HCT116 (cell line): ENCODE measurements around the gene IRF8. TPM values are rescaled to one million over a fixed set of nuclear protein-coding genes. Genes with fewer than 3 reads are reported as not detected.

ENCODE experiments used
- ATAC-seq: fragments of 200-7000 bp; cut with Tn5 transposase; 2 replicates; pipeline ENCODE4 v1.9.1; 2020; ENCODE audit warnings: mild to moderate bottlenecking, moderate library complexity
- BruUV-seq: library from RNA; stranded (reverse); fragments of 400-500 nt; replicated peaks from 2 replicates; lab custom pipeline; 2021; lab: Mats Ljungman, UMichigan
- CTCF ChIA-PET: fragments of 300-600 bp; sonication (Branson Sonifier 250); formaldehyde crosslinking; loops from one replicate; lab custom pipeline; 2021; ENCODE audit warnings: antibody characterized with exemption; lab: Charles Lee
- POLR2A ChIA-PET: fragments of 300-600, 350-600 bp; sonication (Branson Sonifier 250); formaldehyde crosslinking; loops from one replicate; lab custom pipeline; 2021; ENCODE audit warnings: antibody characterized with exemption; lab: Charles Lee
- RAD21 ChIA-PET, 2 experiments: fragments of 300-600 bp; sonication (Branson Sonifier 250); formaldehyde crosslinking; loops; one replicate each; lab custom pipeline; 2023; ENCODE audit warnings: low total read pairs in 2 of 2; ENCODE audit not compliant: uncharacterized antibody in 2 of 2, unreplicated experiment in 2 of 2, low non-redundant PET in 1 of 2; lab: Charles Lee
- DNase-seq: peaks from one replicate; pipeline ENCODE4 v3.0.0-alpha.2; 2010; ENCODE audit warnings: low read depth, low spot score
- H2AFZ ChIP-seq: fragments of 200-600 bp; shearing (Covaris generic), sonication (generic); 2 replicates; pipeline ENCODE4 v1.6.1; 2017; ENCODE audit warnings: low read depth, mixed run types, mixed read lengths, antibody characterized with exemption, low read length; ENCODE audit not compliant: poor library complexity, severe bottlenecking
- H3K27ac ChIP-seq: 2 replicates; pipeline ENCODE4 v1.5.1; 2012; ENCODE audit warnings: low read depth, low read length
- H3K27me3 ChIP-seq: fragments of 200-600 bp; sonication (generic); 2 replicates; pipeline ENCODE4 v1.6.1; 2016; ENCODE audit warnings: mixed run types, low read length, mixed read lengths; ENCODE audit not compliant: insufficient read depth
- H3K36me3 ChIP-seq, 2 experiments: fragments of 200-500 bp in 1 of 2; fragments of 200-600 bp in 1 of 2; sonication (Bioruptor generic) in 1 of 2; sonication (generic) in 1 of 2; 2 replicates each; pipeline versions ENCODE4 v1.5.1 to v1.6.1; 2014 to 2016; ENCODE audit warnings: low read length in 2 of 2, inconsistent platforms in 1 of 2, mixed read lengths in 1 of 2, mixed run types in 1 of 2; ENCODE audit not compliant: insufficient read depth in 2 of 2, control insufficient read depth in 1 of 2
- H3K4me1 ChIP-seq, 2 experiments: fragments of 200-600 bp in 1 of 2; sonication (generic) in 1 of 2; 2 replicates each; pipeline versions ENCODE4 v1.5.1 to v1.6.1; 2012 to 2017; ENCODE audit warnings: low read length in 2 of 2, inconsistent platforms in 1 of 2, mild to moderate bottlenecking in 1 of 2, mixed read lengths in 1 of 2, mixed run types in 1 of 2, moderate library complexity in 1 of 2; ENCODE audit not compliant: insufficient read depth in 2 of 2, control insufficient read depth in 1 of 2
- H3K4me2 ChIP-seq: fragments of 200-600 bp; sonication (generic); 2 replicates; pipeline ENCODE4 v1.6.1; 2017; ENCODE audit warnings: mixed run types, low read length, mixed read lengths
- H3K4me3 ChIP-seq, 2 experiments: fragments of 200-600 bp in 1 of 2; sonication (generic) in 1 of 2; replicated peaks in 1 of 2; 2 replicates each; pipeline ENCODE4 v1.5.1; 2011 to 2016; ENCODE audit warnings: low read length in 2 of 2, control low read depth in 1 of 2, low read depth in 1 of 2, mild to moderate bottlenecking in 1 of 2, mixed read lengths in 1 of 2, mixed run types in 1 of 2
- H3K79me2 ChIP-seq: fragments of 200-600 bp; sonication (generic); 2 replicates; pipeline ENCODE4 v1.6.1; 2017; ENCODE audit warnings: mild to moderate bottlenecking, mixed run types, low read length, moderate library complexity, mixed read lengths; ENCODE audit not compliant: insufficient read depth
- H3K9ac ChIP-seq: fragments of 200-600 bp; sonication (generic); 2 replicates; pipeline ENCODE4 v1.6.1; 2016; ENCODE audit warnings: low read length, mixed read lengths
- H3K9me2 ChIP-seq: fragments of 200-600 bp; sonication (generic), shearing (Covaris generic); 2 replicates; pipeline ENCODE4 v1.6.1; 2017; ENCODE audit warnings: mixed run types, mild to moderate bottlenecking, moderate library complexity; ENCODE audit not compliant: insufficient read depth
- H3K9me3 ChIP-seq, 2 experiments: fragments of 200-500 bp in 1 of 2; fragments of 200-600 bp in 1 of 2; sonication (Bioruptor generic) in 1 of 2; sonication (generic) in 1 of 2; 2 replicates each; pipeline ENCODE4 v1.6.1; 2014 to 2017; ENCODE audit warnings: low read length in 2 of 2, mixed read lengths in 2 of 2, inconsistent platforms in 1 of 2, low read depth in 1 of 2, mild to moderate bottlenecking in 1 of 2, mixed run types in 1 of 2, moderate library complexity in 1 of 2; ENCODE audit not compliant: control insufficient read depth in 1 of 2, insufficient read depth in 1 of 2
- H4K20me1 ChIP-seq: fragments of 200-600 bp; sonication (generic), shearing (Covaris generic); 2 replicates; pipeline ENCODE4 v1.6.1; 2017; ENCODE audit warnings: mixed run types, mild to moderate bottlenecking, moderate library complexity; ENCODE audit not compliant: insufficient read depth
- ATF3 ChIP-seq: IDR thresholded peaks from 2 replicates; pipeline ENCODE4 v1.6.1; 2012
- CBX3 ChIP-seq: IDR thresholded peaks from 2 replicates; pipeline ENCODE4 v1.6.1; 2012; ENCODE audit warnings: low read depth
- CEBPB ChIP-seq: IDR thresholded peaks from 2 replicates; pipeline ENCODE4 v1.6.1; 2012; ENCODE audit warnings: low read depth
- EGR1 ChIP-seq: IDR thresholded peaks from 2 replicates; pipeline ENCODE4 v1.6.1; 2012; ENCODE audit warnings: low read depth
- ELF1 ChIP-seq: IDR thresholded peaks from 2 replicates; pipeline ENCODE4 v1.6.1; 2012; ENCODE audit warnings: low read depth, borderline replicate concordance
- EZH2 ChIP-seq: fragments of 200-600 bp; sonication (generic); IDR thresholded peaks from 2 replicates; pipeline ENCODE4 v1.6.1; 2017; ENCODE audit warnings: antibody characterized with exemption, mixed run types
- EZH2phosphoT487 ChIP-seq: fragments of 200-600 bp; IDR thresholded peaks from 2 replicates; pipeline ENCODE4 v1.6.1; 2018; ENCODE audit warnings: antibody characterized with exemption, borderline replicate concordance
- FOSL1 ChIP-seq: IDR thresholded peaks from 2 replicates; pipeline ENCODE4 v1.6.1; 2012; ENCODE audit warnings: low read depth
- JUND ChIP-seq: IDR thresholded peaks from 2 replicates; pipeline ENCODE4 v1.6.1; 2012
- MAX ChIP-seq: IDR thresholded peaks from 2 replicates; pipeline ENCODE4 v1.6.1; 2012
- POLR2AphosphoS5 ChIP-seq: IDR thresholded peaks from 2 replicates; pipeline ENCODE4 v1.6.1; 2011; ENCODE audit warnings: mild to moderate bottlenecking, low read depth, low read length, moderate library complexity
- RAD21 ChIP-seq: IDR thresholded peaks from 2 replicates; pipeline ENCODE4 v1.6.1; 2012; ENCODE audit warnings: low read depth, mild to moderate bottlenecking
- SRF ChIP-seq: IDR thresholded peaks from 2 replicates; pipeline ENCODE4 v1.6.1; 2012; ENCODE audit warnings: low read depth
- TCF7L2 ChIP-seq: IDR thresholded peaks from 2 replicates; pipeline ENCODE4 v1.7.0; 2011; ENCODE audit warnings: borderline replicate concordance, inconsistent platforms; ENCODE audit not compliant: insufficient read depth, insufficient read length; ENCODE audit errors: extremely low read depth
- YY1 ChIP-seq: IDR thresholded peaks from 2 replicates; pipeline ENCODE4 v1.6.1; 2011; ENCODE audit warnings: low read length, low read depth, moderate library complexity, mild to moderate bottlenecking; ENCODE audit not compliant: insufficient replicate concordance; ENCODE audit errors: extremely low read depth
- ZBTB33 ChIP-seq: IDR thresholded peaks from 2 replicates; pipeline ENCODE4 v1.6.1; 2011; ENCODE audit warnings: mild to moderate bottlenecking, low read length, moderate library complexity; ENCODE audit not compliant: insufficient replicate concordance; ENCODE audit errors: extremely low read depth
- ZFX ChIP-seq: fragments of 450-650 bp; IDR thresholded peaks from 2 replicates; pipeline ENCODE4 v1.6.1; 2017
- intact Hi-C: fragments of 100-400 bp; cut with micrococcal nuclease; formaldehyde crosslinking; loops from 2 replicates; pipeline ENCODE4 v1.10.0; 2022
- total RNA-seq: library from RNA; stranded (reverse); gene quantifications from one replicate; pipeline ENCODE4 v1.2.1, GENCODE V29; 2021; ENCODE audit not compliant: unreplicated experiment

IRF8 gene
- total RNA-seq, 1 experiment from 2014 or later: 0.61 TPM

- no peak for TF ChIP-seq EGR1
- TF ChIP-seq POLR2AphosphoS5: no peak
- no peak for TF ChIP-seq MAX
- TF ChIP-seq ZBTB33: no peak
- TF ChIP-seq YY1: no peak
- TF ChIP-seq RAD21: no peak
- TF ChIP-seq ATF3: no peak
- no peak for TF ChIP-seq FOSL1
- TF ChIP-seq TCF7L2: no peak
- TF ChIP-seq EZH2: no peak
- TF ChIP-seq JUND: no peak
- TF ChIP-seq CBX3: no peak
- no peak for TF ChIP-seq SRF
- no peak for TF ChIP-seq ELF1
- no peak for TF ChIP-seq EZH2phosphoT487
- TF ChIP-seq CEBPB: no peak
- TF ChIP-seq ZFX: no peak
- ChIA-PET POLR2A (no interaction called here), CTCF (no interaction called here), RAD21 (no interaction called here)
- no peaks in the 10 kb centered on the region for H3K36me3 ChIP-seq
- H3K9me3 ChIP-seq: no peaks in the 10 kb centered on the region
- no peaks in the 10 kb centered on the region for H3K79me2 ChIP-seq
- no peaks in the 10 kb centered on the region for H4K20me1 ChIP-seq
- H3K9me2 ChIP-seq: no peaks in the 10 kb centered on the region
- H3K27ac ChIP-seq: no peak overlapping the region
- H2AFZ ChIP-seq: no peak overlapping the region
- peaks cover 4% of the 10 kb centered on the region; the same call in 1 of the 2 replicates for H3K27me3 ChIP-seq
- ATAC-seq (no peak), DNase-seq (no peak)
- intact Hi-C loops: no loop called here
- BruUV-seq: no TSS peak
- H3K9ac ChIP-seq: no peak overlapping the region
- H3K4me1 ChIP-seq: no peaks in the 10 kb centered on the region
- H3K4me2 ChIP-seq: no peak overlapping the region
- H3K4me3 ChIP-seq: no peak overlapping the region
These were observed 17.4 kb downstream of the IRF8 start for GRCh38 chr16:85916141-85916890.
